Panc1 (cell line): ENCODE data around the gene NUMB.

Experiments
- TCF7L2 ChIP-seq: IDR thresholded peaks from 2 replicates; pipeline ENCODE4 v1.6.1; 2011; ENCODE audit warnings: mild to moderate bottlenecking, low read depth, low read length, inconsistent platforms
- TF ChIP-seq, protein P1 (sequence below): fragments of 450-650 bp; IDR thresholded peaks from 2 replicates; pipeline ENCODE4 v1.5.1; 2017; ENCODE audit warnings: mild to moderate bottlenecking
- TF ChIP-seq, protein P2 (sequence below), 2 experiments: IDR thresholded peaks; 2 replicates each; pipeline ENCODE4 v1.6.1; 2011 to 2012; ENCODE audit warnings: low read depth in 2 of 2, control low read depth in 1 of 2, low read length in 1 of 2, mild to moderate bottlenecking in 1 of 2, moderate library complexity in 1 of 2; ENCODE audit not compliant: insufficient read depth in 1 of 2

DNA sequence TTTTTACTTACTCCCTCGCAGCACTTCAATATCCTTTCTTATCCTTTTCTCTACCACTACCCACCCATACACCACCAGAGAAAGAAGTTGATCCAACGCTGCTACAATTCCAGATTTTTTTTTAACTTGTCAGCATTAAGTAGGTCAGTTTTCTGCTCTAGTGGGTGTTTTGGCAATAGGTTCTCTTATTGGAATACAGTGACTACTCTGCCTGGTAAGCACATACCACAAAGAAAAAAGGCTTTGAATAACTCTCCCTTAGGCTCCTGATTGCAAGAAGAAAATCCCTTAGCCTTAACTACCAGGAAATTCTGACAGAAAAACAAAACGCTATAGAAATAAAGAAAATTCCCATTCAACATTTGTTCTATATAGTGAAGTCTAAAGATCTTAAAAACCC is 72.0 kb downstream of the NUMB start:
- TF ChIP-seq, protein P1, sequence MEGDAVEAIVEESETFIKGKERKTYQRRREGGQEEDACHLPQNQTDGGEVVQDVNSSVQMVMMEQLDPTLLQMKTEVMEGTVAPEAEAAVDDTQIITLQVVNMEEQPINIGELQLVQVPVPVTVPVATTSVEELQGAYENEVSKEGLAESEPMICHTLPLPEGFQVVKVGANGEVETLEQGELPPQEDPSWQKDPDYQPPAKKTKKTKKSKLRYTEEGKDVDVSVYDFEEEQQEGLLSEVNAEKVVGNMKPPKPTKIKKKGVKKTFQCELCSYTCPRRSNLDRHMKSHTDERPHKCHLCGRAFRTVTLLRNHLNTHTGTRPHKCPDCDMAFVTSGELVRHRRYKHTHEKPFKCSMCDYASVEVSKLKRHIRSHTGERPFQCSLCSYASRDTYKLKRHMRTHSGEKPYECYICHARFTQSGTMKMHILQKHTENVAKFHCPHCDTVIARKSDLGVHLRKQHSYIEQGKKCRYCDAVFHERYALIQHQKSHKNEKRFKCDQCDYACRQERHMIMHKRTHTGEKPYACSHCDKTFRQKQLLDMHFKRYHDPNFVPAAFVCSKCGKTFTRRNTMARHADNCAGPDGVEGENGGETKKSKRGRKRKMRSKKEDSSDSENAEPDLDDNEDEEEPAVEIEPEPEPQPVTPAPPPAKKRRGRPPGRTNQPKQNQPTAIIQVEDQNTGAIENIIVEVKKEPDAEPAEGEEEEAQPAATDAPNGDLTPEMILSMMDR, result no peak
- TF ChIP-seq, protein P2, sequence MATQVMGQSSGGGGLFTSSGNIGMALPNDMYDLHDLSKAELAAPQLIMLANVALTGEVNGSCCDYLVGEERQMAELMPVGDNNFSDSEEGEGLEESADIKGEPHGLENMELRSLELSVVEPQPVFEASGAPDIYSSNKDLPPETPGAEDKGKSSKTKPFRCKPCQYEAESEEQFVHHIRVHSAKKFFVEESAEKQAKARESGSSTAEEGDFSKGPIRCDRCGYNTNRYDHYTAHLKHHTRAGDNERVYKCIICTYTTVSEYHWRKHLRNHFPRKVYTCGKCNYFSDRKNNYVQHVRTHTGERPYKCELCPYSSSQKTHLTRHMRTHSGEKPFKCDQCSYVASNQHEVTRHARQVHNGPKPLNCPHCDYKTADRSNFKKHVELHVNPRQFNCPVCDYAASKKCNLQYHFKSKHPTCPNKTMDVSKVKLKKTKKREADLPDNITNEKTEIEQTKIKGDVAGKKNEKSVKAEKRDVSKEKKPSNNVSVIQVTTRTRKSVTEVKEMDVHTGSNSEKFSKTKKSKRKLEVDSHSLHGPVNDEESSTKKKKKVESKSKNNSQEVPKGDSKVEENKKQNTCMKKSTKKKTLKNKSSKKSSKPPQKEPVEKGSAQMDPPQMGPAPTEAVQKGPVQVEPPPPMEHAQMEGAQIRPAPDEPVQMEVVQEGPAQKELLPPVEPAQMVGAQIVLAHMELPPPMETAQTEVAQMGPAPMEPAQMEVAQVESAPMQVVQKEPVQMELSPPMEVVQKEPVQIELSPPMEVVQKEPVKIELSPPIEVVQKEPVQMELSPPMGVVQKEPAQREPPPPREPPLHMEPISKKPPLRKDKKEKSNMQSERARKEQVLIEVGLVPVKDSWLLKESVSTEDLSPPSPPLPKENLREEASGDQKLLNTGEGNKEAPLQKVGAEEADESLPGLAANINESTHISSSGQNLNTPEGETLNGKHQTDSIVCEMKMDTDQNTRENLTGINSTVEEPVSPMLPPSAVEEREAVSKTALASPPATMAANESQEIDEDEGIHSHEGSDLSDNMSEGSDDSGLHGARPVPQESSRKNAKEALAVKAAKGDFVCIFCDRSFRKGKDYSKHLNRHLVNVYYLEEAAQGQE (IDR thresholded peaks at IDR 0.05; ENCODE audit: insufficient read depth in 1 of 2, low read depth in 2 of 2, low read length in 1 of 2), result no peak
- TF ChIP-seq TCF7L2, result no peak
